Fibroblast of skin of abdomen (primary cell): ENCODE results near the gene ADARB2.
"Not testable (repeated sequence)": the region's sequence is repeated elsewhere in the genome, so short reads cannot be mapped to it uniquely, and the experiment has no call there.

ENCODE experiments used
- DNase-seq: peaks from one replicate; pipeline ENCODE4 v3.0.0-alpha.2; 2013

ADARB2 gene

DNA sequence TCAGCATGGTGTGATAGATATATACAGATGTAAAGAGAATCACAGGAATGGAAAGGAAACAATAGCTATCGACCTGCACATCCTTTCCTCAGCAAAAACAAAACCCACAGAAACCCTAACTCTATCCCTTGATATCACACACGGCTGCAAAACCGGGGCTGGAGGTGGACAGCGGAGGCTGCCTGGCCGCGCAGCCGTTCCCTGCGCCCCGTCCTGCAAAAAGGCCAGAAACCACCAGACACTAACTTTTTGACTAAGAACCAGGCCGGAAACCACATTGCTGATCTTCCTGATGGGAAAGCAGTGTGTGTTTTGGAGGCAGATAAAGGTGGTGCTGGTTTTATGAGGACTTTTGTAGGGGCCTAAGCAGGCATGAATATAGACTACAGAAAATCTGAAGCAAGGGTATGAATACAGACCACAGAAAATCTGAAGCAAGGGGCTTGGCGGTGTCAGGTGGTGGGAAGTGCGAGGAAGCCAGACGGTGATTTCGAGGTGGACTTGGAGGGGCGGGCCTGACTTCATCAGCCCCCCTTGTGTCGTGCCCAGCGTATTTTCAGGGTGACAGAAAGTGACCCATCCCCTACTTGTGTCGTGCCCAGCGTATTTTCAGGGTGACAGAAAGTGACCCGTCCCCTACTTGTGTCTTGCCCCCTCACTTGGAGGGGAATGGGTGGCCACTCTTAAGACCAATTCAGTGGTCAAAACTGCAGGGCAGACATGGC is 557.8 kb downstream of the ADARB2 start:
- DNase-seq, result no peak

DNA sequence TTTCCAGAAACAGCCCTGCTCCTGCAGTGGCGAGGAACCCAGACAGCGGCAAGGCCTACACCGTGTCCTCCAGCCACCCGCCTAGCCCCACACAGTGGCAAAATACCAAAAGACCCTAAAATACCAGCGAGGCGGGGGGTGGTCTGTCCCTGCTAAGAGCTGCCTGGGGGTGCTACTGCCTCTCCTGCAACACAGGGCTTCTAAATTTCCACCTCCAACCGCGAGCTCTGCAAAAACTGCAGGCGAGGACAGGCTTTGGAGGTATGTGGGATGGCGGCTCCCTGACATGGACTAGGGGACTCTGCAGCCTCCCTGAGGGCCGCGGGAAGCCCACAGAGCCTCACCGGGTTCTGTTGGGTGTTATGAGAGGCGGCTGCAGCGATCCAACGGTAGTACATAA is 558.8 kb downstream of the ADARB2 start:
- DNase-seq, result no peak

DNA sequence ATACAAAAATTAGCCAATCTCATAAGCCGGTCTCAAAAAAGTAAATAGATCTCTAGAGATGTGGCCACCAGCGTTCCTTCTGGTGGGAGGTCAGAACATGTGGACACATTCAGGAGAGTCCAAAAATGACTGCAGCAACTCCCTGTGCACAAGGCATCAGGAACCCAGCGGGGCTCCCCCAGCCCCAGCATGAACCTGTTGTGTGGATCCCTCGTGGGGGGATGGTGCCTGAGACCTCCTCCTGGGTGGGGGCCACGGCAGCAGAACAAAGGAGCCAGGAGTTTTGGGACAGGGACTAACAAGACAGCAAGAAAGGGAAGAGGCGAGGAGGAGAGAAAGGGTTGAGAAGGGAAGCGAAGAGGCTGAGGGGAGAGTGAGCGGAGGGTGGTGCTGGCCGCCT is 559.4 kb downstream of the ADARB2 start:
- no peak for DNase-seq

DNA sequence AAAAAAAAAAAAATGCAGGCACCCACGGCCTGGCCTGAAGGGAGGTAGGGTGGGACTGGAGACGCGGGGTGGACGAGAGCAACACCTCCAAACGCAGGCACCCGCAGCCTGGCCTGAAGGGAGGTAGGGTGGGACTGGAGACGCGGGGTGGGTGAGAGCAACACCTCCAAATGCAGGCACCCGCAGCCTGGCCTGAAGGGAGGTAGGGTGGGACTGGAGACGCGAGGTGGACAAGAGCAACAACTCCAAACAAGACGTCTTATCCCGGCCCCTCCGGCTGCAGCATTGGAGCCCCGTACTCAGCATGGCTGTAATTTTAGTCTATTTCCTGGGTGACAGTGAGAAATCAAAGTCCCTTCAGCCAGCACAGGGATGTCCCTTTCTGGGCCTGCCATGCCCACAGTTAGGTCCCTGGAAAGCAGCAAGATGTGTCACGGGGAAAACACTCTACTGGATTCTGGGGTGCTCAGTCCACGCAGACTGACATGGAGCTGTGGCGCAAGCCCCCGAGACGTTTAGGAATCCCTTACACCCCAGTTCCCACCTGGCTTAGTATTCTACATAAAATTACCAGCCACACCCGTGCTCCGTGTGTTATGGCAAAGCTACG is 561.3 kb downstream of the ADARB2 start:
- DNase-seq, result no peak

DNA sequence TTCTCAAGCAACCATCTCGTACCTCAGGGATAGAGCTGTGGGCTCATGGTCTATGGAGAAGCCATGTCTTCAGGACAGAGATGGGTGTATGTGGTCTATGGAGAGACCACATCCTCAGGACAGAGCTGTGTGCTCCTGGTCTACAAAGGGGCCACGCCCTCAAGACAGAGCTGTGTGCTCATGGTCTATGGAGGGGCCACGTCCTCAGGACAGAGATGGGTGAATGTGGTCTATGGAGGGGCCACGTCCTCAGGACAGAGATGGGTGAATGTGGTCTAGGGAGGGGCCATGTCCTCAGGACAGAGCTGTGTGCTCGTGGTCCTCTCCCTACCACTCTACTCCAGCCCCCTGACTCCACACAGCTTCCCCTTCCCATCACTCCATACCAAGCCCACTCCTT is 563.3 kb downstream of the ADARB2 start:
- DNase-seq, result no peak

DNA sequence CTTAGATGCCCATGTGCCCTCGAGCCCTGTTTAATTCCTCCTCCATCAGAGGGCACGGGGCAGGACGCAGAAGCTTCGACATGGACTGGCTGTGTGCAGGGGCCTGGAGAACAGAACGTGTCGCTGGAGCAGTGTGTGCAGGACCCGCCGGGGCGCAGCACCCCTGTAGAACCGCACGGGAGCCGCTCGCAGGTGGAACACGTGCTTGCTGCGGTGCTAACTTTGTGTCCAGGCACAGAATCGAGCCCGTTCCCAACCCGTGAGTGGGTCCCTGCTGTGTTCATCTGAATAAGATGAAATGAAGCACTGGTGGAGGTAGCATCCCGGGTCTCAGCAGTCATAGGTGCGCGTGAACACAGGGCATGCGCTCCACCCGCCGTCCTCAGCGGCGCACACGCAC is 564.2 kb downstream of the ADARB2 start:
- DNase-seq, result no peak

DNA sequence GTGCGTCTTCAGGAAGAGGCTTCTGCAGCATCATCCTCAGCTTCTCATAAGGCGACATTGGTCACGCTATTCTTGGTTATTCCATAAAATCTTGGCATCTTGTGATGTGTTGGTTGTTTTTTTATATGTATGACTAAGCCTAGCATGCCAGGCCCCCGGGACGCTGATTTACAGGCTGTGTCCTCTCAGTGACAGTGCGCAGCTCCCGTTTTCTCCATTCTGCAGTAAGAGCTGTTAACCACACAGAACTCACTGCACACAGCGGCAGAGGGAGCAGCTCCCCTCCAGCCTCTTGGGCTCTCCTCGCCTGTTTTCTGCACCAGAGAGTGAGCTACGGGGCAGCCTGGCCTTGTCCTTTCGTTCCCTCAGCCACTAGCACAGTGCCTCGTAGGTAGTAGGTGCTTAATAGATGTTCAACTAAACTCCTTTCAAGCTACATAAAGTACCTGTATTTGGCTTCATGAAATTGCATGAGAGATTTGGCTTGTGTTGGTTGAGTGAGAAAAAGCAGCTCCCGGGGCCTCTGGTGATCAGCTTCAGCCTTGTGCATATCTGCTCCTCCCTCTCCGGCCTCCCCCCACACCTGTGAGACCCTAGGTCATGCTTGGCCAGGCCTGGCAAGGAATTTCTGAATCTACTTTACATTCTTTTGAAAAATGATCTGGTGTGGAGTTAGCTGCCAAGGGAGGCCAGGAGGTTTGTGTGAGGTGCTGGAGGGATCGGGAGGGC is 564.9 kb downstream of the ADARB2 start:
- DNase-seq, result no peak

DNA sequence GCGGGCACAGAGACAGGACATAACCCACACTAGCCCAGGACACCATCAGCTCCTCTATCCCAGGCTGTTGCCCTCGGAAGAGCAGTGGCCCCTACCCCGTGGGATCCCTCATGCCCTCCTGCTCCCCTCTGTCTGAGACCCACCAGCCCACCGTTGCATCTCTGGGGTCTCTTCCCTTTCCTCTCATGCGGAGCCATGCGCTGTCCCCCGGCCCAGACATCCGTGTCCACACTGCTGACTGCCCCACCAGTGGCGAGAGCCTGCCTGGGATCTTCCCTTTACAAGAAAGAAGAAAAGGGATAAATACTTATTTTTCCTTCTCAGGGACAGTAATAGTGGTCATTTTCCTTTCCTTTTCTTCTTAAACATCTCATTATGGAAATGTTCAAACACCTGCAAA is 565.7 kb downstream of the ADARB2 start:
- DNase-seq, result no peak

DNA sequence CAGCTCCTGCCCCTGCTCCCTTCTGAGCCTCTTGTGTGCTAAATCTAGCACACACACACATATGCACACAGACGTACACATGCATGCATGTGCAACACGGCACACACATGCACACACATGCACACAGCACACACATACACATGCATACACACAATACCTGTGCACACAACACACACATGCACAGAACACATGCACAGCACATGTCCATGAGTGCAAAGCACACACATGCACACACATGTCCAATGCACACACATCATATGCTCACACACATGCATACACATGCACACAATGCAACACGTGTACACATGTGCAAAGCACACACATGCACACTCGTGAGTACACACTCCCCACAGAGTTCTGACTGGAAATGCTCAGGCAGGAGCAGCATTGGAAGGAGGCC is 566.1 kb downstream of the ADARB2 start:
- DNase-seq, result no peak

DNA sequence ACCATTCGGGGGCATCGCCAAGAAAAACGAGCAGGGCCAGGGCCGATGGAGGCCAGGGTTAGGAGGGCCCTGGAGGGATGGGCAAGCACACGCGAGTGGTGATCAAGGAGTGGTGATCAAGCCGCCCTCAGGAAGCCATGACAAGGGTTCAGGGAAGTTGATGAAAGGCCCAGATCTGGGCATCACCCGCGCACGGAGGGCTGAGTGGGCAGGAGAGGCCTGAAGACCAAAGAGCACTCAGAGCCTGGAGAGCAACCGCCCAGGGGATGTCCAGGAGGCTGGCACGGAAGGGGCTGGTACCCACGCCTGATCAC is 566.5 kb downstream of the ADARB2 start:
- no peak for DNase-seq

DNA sequence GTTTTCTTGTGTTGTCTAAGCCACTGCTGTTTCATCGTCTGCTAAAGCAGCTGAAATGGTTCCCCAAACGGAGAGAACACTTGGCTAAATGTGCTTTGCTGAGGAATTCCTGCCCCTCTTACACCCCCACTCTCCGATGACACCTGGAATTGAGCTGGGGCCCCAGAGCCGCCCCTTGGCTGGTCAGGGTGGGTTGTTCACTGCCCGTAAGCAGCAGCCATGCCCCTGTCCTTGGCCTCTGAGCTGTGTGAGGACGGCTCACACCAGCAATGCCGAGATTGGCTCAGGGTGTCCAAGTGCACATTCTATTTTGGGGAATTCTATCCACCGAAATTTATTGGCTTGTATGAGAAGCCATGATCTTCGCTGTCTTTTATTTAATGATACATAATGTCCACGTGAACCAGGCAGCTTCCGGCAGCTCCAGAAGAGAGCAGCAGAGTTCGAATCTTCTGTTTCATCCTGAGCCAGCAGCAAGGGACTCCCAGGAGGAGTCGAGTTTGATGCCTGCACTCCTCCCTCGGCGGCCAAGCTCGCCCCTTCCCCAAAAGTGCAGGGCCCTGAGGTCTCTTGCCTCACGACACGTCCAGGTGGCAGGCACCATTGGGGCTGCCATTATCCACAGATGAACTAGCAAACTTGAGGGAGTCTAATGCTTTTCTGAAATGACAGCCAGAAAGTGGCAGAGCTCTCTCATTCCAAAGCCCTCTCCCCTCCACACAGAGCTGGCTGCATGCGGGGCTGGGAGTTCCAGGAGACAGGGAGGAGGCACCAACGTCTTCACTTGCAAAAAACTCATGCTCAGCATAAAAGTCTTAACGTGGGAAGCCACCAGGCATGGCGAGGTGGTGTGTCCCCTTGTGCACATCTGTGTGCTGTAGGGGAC is 567.1 kb downstream of the ADARB2 start:
- DNase-seq, result no peak

DNA sequence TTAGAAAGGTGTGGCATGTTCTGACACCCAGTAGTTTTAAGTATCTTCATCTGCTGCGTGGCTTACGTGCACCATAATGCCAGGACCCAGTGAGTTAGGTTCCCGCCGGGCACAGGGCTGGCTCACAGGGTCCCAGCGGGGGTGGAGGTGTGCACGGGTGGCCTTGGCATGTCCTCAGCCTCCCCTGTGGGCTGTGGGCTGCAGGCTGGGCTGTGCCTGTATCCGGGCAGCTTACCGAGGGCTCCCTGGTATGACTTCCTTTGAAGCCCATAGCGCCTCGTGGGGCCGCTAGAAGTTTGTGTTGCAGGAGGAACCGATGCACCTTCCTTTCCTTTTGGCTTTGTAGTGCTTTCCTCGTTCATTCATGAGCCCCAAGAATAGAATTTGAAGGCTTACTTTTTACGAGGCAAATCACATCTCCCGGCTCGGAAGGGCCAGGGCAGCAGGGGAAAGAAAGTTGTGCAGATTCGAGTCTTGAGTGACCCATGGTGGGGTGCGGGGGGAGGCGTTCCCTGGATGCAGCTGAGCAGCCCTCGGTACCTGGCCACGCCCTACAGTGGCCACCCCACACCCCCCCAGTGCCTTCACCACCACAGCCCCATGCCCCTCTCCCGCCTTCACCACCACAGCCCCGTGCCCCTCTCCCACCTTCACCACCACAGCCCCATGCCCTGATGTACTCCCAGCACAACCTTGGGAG is 568.0 kb downstream of the ADARB2 start:
- DNase-seq, result no peak

DNA sequence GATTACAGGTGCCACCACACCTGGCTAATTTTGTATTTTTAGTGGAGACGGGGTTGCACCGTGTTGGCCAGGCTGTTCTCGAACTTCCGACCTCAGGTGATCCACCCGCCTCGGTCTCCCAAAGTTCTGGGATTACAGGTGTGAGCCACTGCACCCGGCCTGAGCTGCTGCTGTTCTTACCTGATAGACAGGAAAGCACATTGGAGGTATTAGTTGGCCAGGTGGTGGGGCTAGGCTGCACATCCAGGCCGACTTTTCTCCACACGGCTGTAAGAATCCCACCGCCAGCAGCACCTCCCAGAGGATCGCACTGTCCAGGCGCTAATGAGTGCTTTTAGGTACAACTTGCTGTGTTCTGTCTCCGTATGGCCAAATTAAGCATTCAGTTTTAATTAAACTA is 568.6 kb downstream of the ADARB2 start:
- no peak for DNase-seq

DNA sequence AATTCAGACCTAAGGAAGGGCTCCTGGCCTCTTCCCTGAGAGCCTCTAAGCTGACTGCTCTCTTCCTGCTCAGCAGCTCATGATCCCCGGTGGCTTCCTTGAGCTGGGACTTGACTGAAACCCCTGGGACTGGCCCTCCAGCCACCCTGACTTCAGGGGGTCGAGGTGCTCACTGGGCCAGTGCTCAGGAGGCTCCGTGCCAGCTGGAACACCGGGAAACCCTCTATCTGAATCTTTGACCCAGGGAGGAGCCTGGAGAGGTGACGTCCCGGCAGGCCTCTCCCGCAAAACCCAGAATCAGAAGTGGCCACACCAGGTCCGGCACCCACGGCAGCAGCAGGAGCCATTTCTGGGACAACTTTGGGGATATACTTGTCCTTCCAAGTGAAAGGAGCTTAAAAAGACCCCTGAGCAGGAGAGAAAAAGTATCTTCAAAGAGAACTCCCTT is 570.5 kb downstream of the ADARB2 start:
- no peak for DNase-seq

DNA sequence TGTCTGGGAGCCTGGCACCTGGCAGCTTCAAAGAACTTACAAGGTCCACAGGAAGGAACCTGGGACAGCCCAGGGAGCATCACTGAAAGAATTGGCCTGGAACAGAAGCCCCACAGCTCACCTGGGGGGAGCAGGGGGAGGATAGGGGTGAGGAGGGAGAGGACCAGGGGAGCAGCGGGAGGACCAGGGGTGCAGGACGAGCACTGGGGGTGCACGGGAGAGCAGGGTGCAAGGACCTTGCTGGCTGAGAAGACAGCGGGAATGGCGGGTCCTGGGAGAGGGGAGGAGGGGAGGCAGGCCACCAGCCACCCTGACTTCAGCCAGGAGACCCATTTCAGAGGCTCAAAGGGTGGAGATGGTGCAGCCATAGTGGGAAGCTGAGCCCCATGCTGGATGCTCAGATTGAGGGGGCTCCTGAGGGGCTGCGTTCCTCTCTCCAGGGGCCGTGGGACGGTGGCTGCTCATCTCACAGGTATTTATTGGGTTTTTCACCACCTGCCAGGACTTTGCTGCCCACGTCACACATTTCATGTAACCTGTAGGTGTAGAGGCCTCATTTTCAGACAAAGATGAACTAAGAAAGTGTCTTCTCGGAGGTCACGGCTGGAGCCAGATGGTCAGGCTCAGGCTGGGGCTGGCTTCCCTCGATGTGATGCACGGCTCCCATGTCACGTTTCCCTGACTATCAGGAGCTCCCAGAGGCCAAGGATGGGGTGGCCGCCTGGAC is 571.1 kb downstream of the ADARB2 start:
- DNase-seq, result no peak

DNA sequence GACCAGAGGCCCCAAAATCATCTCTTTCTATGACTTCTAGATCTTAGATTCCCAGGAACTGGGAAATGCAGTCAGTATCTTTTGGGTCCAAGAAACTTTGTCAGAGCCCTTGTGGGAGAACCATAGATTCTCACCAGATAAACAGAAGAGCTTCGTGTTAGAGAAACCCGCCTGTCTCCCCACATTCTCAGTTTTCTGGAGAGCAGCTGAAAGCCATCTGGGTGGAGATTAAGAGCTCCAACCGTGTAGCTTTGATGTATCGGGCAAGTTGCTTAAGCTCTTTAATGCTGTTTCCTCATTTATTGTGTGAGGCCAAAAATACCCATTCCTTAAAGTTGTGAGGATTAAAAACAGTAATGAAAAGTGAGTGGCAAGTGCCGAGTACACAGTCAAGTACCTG is 573.5 kb downstream of the ADARB2 start:
- no peak for DNase-seq

DNA sequence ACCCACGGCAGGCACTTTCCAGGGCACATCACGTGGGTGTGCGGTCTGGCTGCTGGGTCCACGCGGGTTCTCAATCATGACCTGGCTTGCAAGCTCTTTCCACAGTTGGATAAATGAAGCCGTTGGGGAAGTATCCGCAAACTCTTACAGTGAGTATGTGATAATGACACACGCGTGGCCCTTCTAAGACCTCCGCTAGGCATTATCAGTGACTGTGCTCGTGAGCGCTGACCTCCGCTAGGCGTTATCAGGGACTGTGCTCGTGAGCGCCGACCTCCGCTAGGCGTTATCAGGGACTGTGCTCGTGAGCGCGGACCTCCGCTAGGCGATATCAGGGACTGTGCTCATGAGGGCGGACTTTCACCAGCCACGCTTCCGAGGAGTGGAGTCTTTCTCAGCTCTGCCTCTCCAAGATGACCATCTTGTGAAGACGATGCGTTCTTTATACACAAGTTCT is 574.1 kb downstream of the ADARB2 start:
- DNase-seq, result no peak

DNA sequence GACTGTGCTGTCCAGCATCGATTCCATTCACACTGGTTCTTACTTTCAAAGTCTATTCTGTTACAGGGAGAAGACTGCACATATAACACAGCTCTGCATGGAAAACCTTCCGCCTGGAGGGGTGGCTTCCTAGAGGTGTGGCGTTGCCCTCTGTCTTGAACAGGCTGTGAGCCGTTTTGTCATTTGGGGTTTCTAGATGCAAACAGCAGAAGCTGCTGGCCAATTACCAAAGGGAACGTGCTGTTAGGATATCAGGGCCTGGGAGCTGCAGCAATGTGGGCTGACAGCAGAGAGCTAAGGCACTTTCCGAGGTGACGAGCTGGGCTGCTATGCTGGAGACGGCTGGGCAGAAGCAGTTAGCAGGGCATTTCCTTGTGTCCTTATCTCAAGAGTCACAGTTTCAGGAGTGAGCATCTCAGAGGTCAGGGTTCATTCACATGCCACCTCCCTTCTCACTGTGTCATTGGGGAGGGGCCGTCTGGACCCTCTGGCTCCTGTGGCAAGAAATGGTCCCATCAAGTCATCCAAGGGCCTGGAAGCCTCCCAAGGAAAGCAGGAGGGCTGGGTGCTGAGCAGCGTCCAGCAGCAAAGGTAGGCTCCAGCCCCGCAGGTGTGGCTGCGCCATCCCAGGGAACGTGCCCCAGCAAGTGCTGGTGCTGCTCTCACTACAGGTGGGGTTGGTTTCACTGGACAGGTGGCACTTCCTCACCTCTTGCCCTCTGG is 574.7 kb downstream of the ADARB2 start:
- DNase-seq, result no peak

DNA sequence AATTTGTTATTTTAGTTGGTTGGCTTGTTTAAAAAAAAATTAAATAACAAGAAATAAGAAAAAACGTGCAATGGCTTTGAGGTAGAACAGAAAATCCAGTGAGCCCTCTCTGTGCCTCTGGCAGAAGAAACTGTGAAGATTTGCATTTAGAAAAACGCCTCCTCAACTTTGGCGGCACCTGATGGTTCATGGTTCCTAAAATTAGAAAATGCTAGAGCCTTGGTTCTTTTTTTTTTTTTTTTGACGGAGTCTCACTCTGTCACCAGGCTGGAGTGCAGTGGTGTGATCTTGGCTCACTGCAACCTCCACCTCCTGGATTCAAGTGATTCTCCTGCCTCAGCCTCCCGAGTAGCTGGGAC is 576.0 kb downstream of the ADARB2 start:
- DNase-seq, result not testable (repeated sequence)

DNA sequence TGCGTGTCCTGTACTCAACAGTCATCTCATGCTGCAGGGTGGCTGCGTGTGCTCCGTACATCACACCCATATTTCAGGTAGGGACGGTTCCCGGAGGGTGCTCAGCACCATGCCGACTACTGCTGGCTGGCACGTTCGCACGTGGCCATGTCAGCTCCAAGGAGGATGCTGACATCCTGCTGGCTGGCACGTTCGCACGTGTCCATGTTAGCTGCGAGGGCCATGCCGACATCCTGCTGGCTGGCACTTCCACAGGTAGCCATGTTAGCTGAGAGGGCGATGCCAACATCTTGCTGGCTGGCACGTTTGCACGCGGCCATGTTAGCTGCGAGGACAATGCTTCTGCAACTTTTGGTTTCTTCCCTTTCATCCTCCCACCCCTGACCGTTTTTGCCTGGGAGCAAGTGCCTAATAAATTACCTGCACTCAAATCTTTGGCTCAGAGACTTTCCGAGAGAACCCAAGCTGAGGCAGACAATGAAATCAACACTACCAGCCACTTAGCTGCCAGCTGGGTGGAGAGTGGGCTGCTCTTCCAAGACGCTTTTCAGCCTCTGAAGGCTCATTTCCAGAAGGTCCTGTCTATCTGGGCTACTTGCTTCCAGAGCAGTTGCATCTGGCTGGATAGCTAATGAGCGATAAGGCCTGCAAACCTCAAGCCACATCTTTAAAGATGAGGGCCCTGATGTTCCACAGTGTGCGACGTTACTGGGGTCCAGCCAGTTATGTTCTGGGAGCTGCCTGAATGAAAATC is 576.6 kb downstream of the ADARB2 start:
- no peak for DNase-seq
